ENCODE measurements around the gene PDHB. TPM values are rescaled to one million over a fixed set of nuclear protein-coding genes. Genes with fewer than 3 reads are reported as not detected.

Gene PDHB
- total and polyA plus RNA-seq, 2 of the 13 experiments (the other 11 are each of a cell fraction or from before 2014, with no cell fraction given), result 108 to 153 TPM

DNA sequence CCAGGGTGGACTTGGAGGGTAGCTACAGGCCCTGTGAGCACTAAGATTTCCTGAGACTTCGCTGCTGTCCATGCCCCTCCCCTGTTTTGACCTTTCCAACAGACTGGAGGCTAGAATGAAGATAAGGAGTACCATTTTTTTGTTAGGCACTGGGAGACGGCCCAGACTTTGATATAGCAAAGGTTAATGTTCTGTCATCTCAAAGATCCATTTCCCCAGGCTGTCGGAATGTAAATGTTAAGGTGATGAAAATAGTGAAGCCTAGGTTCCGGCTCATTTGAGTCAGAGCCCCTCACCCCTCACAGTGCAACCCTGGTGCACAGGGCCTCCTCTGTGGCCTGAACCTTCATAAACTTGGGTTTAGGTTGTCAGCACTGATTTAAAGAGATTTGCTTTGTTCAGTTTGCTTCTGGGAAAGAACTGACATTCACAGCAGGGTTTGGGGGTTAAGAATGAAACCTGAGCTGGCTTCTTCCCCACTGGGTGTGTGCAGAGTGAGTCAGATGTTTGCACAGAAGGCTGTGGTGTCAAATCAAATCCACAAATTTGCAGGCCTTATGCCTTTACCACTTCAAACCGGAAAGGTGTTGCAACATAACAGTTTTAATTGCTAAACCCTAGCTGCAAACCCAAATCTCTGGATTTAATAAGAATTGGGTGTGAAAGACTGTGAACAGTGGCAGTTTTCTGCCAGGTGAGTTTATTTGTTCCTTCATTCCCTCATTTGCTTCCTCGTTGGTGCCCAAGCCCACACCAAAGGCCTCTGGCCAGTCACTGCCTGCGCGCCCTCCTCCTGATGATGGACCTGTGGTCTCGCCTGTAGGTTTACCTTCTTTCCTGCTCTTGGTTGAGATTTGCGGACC lies 37.6 kb upstream of the PDHB start (continued):
- TF ChIP-seq ZNF691 (CRISPR knock-in tag; IDR thresholded peaks at IDR 0.05; ENCODE audit: borderline replicate concordance, low read depth) (0 out of 2 replicates have a peak, but pooled peaks have one; percentile 55), PAXIP1 (CRISPR knock-in tag; conservative IDR thresholded peaks at IDR 0.05) (peak; percentile 95), ZNF383 (CRISPR knock-in tag; IDR thresholded peaks at IDR 0.05; ENCODE audit: borderline replicate concordance) (no peak), NCOA5 (CRISPR knock-in tag; IDR thresholded peaks at IDR 0.05) (no peak), BORCS8-MEF2B (CRISPR knock-in tag; IDR thresholded peaks at IDR 0.05) (no peak; the same call in 1 of the 2 replicates), CAMTA2 (CRISPR knock-in tag; IDR thresholded peaks at IDR 0.05; ENCODE audit: borderline replicate concordance) (no peak), FOXP4 (CRISPR knock-in tag; IDR thresholded peaks at IDR 0.05) (peak; percentile 96), TEAD3 (CRISPR knock-in tag; optimal IDR thresholded peaks at IDR 0.05; ENCODE audit: borderline replicate concordance) (peak; percentile 60), KDM6A (CRISPR knock-in tag; IDR thresholded peaks at IDR 0.05; ENCODE audit: low read depth) (peak; percentile 60; the same call in 1 of the 2 replicates), ZNF546 (CRISPR knock-in tag; conservative IDR thresholded peaks at IDR 0.05) (peak; percentile 42; the same call in 1 of the 2 replicates), ZNF224 (CRISPR knock-in tag; IDR thresholded peaks at IDR 0.05) (peak; percentile 84; the same call in 1 of the 2 replicates), ZNF414 (CRISPR knock-in tag; IDR thresholded peaks at IDR 0.05) (no peak), NR1H2 (CRISPR knock-in tag; IDR thresholded peaks at IDR 0.05; ENCODE audit: borderline replicate concordance, low read depth) (no peak), TIGD3 (CRISPR knock-in tag; IDR thresholded peaks at IDR 0.05; ENCODE audit: borderline replicate concordance) (no peak; the same call in 1 of the 2 replicates)
- TF ChIP-seq, protein P1, sequence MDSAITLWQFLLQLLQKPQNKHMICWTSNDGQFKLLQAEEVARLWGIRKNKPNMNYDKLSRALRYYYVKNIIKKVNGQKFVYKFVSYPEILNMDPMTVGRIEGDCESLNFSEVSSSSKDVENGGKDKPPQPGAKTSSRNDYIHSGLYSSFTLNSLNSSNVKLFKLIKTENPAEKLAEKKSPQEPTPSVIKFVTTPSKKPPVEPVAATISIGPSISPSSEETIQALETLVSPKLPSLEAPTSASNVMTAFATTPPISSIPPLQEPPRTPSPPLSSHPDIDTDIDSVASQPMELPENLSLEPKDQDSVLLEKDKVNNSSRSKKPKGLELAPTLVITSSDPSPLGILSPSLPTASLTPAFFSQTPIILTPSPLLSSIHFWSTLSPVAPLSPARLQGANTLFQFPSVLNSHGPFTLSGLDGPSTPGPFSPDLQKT (CRISPR knock-in tag; IDR thresholded peaks at IDR 0.05; ENCODE audit: borderline replicate concordance), result no peak
- TF ChIP-seq, protein P2, sequence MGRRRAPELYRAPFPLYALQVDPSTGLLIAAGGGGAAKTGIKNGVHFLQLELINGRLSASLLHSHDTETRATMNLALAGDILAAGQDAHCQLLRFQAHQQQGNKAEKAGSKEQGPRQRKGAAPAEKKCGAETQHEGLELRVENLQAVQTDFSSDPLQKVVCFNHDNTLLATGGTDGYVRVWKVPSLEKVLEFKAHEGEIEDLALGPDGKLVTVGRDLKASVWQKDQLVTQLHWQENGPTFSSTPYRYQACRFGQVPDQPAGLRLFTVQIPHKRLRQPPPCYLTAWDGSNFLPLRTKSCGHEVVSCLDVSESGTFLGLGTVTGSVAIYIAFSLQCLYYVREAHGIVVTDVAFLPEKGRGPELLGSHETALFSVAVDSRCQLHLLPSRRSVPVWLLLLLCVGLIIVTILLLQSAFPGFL (CRISPR knock-in tag; IDR thresholded peaks at IDR 0.05), result no peak

All from HepG2 (cell line).